T-helper 2 cell treated with Interferon-gamma antibody and Interleukin-4, amounts not matched to agents 100 ng/mL and 5 ng/mL, for 36 hours (primary cell): Measurements from ENCODE around the gene KRTAP1-1. TPM values are rescaled to one million over a fixed set of nuclear protein-coding genes. Genes with fewer than 3 reads are reported as not detected.
"Not testable (repeated sequence)": the region's sequence is repeated elsewhere in the genome, so short reads cannot be mapped to it uniquely, and the experiment has no call there.

Experiments
- intact Hi-C: fragments of 100-400 bp; cut with micrococcal nuclease; formaldehyde crosslinking; loops from one replicate; pipeline ENCODE4 v1.15.1; 2023
- total RNA-seq: library from RNA; stranded (reverse); gene quantifications from 2 replicates; pipeline ENCODE4 v1.2.3, GENCODE V29; 2022

KRTAP1-1 gene
- total RNA-seq, 1 donor from 2014 or later: not detected

DNA sequence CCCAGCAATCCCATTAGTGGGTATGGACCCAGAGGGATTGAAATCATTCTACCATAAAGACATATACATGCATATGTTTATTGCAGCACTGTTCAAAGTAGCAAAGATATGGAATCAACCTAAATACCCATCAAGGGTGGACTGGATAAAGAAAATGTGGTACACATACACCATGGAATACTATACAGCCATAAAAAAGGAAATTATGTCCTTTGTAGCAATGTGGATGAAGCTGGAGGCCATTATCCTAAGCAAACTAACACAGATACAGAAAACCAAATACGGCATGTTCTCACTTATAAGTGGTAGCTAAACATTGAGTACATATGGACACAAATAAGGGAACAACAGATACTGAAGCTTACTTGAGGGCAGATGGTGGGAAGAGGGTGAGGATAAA is 16.3 kb upstream of the KRTAP1-1 start:
- intact Hi-C loops: no loop called here

GRCh38 chr17:41055130-41055529 is 13.9 kb upstream of the KRTAP1-1 start, which contains the start of gene KRTAP2-2:
Gene KRTAP2-2 (minus strand): TSS chr17:41055230. CDS start chr17:41055211, 19 bp downstream.
- intact Hi-C loops: not testable (repeated sequence)

DNA sequence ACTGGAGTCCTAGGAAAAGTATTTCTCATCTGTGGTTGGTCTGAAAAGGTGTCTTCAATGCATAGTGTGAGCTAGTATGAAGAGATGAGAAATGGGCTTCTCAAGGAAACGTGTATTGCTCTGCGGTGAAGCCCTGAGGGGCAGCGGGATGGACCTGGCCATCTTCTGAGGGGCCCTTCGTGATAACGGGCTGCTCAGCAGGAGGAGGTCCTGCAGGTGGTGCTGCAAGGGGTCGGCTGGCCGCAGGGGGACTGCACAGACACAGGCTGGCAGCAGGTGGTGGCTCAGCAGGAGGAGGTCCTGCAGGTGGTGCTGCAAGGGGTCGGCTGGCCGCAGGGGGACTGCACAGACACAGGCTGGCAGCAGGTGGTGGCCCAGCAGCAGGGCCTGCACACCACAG is 13.3 kb upstream of the KRTAP1-1 start:
- intact Hi-C loops: not testable (repeated sequence)

DNA sequence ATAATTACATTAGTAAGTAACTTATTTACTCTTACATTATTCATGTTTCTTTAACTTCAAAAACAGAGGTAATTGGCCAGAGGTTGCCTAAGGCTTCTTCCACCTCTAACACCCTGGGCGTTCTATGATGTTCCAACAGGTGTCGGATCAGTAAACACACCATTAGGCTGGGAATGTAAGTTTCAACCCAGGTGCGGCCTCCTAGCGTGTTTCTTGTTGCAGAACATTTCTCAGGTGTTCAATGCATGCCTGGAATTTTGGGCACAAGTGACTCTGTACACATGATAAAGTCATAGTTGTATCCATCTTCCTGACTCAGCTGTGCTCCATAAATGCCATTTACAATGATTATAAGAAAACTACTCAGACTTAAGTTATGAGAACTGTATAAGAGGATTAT is 12.8 kb upstream of the KRTAP1-1 start:
- intact Hi-C loops: no loop called here

GRCh38 chr17:41052566-41052965 is 11.3 kb upstream of the KRTAP1-1 start:
- intact Hi-C loops: no loop called here

- intact Hi-C loops: no loop called here
Observed at GRCh38 chr17:41049110-41049509, 7.9 kb upstream of the KRTAP1-1 start.

DNA sequence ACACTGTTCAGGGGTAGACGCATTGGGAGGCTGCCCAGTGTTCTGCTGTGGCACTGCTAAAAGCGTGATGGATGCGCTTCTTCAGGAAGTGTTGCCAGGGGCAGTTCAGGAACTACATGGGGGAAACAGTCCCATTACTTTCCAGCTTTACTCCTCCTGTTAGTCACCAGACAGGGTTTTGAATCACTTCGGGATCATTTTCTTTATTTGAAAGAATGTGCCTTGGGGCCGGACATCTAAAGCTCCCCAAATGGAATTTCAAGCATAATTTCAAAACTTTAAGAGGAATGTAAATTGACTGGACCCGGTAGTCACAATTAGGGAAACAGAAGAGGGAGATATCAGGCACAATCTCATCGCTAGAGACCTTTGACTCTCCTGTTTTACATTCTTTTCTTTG is 7.2 kb upstream of the KRTAP1-1 start:
- intact Hi-C loops: no loop called here

GRCh38 chr17:41046735-41047465 is 5.7 kb upstream of the KRTAP1-1 start, which contains the start of gene KRTAP2-1:
Gene KRTAP2-1 (minus strand): TSS chr17:41047316. CDS start chr17:41047267, 49 bp downstream.
- intact Hi-C loops: not testable (repeated sequence)

DNA sequence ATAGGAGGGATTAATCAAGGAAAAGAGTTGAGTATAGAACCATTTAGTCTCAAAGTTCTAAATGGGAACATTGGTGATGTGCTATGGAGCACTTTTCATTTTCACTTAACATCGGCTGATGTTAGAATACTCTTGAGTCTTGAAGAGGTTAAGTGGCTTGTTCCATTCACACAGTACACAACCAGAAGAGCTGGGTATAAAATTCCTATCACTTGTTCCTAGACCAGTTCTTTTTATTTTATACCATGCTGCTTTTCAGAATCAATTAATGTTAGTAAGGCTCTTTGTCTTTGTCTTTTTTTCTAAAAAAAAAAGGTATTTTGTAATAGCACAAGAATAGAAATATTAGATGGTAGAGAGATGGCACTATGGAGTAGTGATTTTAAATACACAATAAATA is 1.7 kb upstream of the KRTAP1-1 start:
- intact Hi-C loops: no loop called here

- intact Hi-C loops: no loop called here
Observed at GRCh38 chr17:41037853-41038350, 3.3 kb downstream of the KRTAP1-1 start.

- intact Hi-C loops: not testable (repeated sequence)
Observed at GRCh38 chr17:41034346-41034935, 6.8 kb downstream of the KRTAP1-1 start, which contains the start of gene KRTAP1-3. Gene KRTAP1-3 (minus strand): TSS chr17:41034874. CDS start chr17:41034821, 53 bp downstream.

GRCh38 chr17:41029633-41030245 is 11.5 kb downstream of the KRTAP1-1 start, which contains the start of gene KRTAP1-4:
Gene KRTAP1-4 (minus strand): TSS chr17:41030195. CDS start chr17:41030078, 117 bp downstream.
- intact Hi-C loops: no loop called here

DNA sequence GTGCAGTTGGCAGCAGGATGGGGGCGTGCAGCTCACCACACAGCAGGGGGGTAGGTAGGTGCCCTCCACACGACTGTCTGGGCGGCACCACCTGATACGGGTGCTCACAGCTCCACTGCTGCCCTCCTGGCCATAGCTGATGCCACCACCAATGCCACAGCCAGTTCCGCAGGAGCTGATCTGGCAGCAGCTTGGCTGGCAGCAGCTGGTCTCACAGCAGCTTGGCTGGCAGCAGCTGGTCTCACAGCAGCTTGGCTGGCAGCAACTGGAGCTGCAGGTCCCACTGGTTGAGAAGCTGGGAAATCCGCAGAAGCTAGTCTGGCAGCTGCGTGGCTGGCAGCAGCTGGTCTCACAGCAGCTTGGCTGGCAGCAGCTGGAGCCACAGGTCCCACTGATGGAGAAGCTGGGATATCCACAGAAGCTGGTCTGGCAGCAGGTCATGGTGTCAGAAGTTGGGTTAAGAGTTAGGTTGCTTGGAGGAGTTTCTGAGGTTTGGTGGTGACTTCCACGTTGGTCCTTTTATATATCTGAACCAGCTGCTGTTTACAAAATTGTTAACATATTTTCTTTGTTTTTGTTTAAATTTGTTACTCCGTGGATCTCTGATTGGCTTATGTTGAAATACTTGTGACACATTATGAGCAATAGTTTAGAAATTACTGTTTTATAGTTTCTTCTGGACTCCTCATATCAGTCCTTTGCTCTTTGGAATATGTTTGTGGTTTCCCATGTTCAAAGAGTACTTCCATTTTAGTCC is 14.4 kb downstream of the KRTAP1-1 start, which contains the start of gene KRTAP1-5:
KRTAP1-5 (minus strand) TSS at position 494 of the 757 bp plus-strand sequence; CDS start at position 441, 53 bp downstream.
- intact Hi-C loops: no loop called here

DNA sequence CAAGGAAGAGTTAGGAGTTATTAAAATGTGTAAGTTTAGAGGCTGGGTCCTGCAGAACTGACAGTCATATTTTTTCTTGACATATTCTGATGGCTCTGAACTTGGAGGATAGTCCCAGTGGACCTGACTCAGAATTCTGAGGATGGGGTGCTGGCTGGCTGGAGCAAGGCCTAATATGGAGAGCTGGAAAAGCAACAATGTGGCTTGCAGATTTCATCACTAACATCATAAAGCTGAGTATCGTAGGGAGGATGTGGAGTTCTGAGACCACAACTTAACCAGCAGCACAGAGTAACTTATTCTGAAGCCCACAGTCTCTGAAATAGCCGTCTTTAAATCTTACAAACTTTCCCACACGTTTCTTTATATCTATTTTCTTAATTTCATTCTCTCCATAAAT is 16.6 kb downstream of the KRTAP1-1 start:
- intact Hi-C loops: no loop called here

DNA sequence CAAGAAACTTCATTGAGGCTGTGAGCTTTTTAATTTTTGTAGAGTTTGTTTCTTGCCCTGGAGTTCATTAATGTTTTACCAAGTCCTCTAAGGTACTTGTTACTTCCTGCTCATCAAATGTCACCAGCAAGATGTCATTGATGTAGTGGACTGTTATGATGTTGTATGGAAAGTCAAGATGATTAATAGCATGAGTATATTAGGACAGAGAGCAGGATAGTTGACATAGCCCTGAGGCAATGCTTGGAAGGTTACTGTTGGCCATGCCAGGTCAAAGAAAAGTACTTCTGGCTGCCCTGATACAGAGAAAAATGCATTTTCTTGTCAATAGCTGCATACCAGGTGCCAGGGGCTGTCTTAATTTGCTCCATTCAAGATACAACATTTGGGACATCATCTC is 20.9 kb downstream of the KRTAP1-1 start:
- intact Hi-C loops: no loop called here

- intact Hi-C loops: no loop called here
Observed at GRCh38 chr17:41019415-41019814, 21.8 kb downstream of the KRTAP1-1 start.

DNA sequence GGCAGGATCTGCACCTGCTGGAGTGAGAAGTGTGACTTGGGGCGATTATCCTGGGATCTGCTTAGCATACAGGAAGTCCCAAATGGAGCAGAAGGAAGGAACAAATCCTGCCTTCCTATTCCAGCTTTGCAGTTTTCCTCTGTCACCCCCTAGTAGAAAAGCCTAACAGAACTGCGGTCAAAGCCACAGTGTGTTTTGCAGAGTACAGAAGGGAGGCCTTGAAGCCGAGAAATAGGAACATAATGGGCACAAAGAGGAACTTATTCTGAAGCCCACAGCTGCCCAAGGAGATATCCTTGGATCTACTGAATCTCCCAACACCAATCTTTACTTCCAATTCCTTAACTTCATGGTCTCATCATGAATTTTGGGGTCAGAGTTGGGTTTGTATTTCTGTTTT is 22.7 kb downstream of the KRTAP1-1 start:
- intact Hi-C loops: no loop called here

- intact Hi-C loops: no loop called here
Observed at GRCh38 chr17:41016578-41017215, 24.6 kb downstream of the KRTAP1-1 start.

DNA sequence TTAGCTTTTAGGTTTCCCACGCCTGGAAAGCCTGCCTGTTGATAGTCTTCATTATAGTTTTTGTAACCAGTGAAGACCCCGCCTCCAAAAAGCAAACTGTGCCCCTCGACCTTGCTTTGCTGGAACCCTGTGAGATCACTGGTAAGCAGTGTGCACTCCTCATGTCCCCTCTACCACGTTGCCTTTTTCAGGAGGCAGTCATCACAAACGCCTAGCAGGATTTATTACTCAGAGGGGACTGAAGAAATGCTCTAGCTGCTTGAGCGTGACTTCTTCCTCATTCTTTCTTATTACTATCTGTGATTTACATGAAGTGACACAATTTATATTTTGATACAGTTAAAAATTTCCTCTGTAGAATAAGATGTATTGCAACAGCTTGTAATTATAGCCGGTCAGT is 25.8 kb downstream of the KRTAP1-1 start:
- intact Hi-C loops: no loop called here

DNA sequence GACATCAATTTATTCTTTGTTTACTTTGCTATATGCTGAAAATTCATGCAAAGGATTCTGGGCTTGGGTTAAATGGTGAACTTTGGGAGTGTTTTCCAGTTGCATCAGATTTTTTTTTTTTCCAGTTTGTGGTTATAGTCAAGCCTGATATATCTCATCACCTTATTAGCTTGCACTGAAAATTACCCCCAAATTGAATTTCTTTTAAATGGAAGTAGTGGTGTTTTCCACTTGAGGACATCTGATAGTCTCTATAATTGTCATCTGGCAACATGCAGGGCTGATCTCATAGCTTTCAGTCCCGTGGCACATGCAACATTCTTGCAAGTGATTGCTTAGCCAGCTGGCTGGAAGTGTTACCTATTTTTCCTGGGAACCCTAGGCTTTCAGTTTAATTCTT is 27.6 kb downstream of the KRTAP1-1 start:
- intact Hi-C loops: no loop called here

DNA sequence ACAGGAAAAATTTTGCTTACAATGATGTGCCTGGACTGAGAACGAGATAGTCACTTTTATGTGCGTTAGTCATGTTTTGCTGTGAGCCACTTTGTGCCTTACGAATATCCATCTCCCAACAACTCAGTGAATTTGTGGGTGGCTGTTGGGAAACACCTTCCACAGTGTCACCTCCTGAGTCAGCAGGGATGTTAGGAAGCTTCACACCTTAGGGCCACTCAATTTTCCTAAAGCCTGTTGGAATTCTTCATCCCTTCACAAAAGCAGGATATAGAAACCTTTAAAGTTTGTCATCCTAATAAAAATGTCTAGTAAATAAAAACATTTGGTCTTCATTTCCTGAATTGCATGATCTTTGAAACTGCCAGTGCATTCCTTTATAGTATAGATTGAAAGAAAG is 28.1 kb downstream of the KRTAP1-1 start:
- intact Hi-C loops: no loop called here
